Measurements from ENCODE around the gene KIF22. TPM values are rescaled to one million over a fixed set of nuclear protein-coding genes. Genes with fewer than 3 reads are reported as not detected.

Gene KIF22
- total RNA-seq, 2 experiments from 2014 or later = 160 to 165 TPM

GRCh38 chr16:29836623-29837022 lies 46.1 kb downstream of the KIF22 start:
- Mint-ChIP-seq H3K36me3 (ENCODE audit: low read depth) (peaks cover 21% of the 10 kb centered on the region), H3K27ac (no peak overlapping the region), H3K4me3 (no peak overlapping the region), H3K27me3 (no peaks in the 10 kb centered on the region), H3K9me3 (no peaks in the 10 kb centered on the region), H3K4me1 (ENCODE audit: low read depth) (peaks cover 14% of the 10 kb centered on the region)
- DNase-seq = no peak
- ChIA-PET POLR2A (interaction anchor here (0.5 to 0.7 kb wide), 2 partner anchors 159 to 161 kb away, joined by 4 read pairs; partner anchors contain the start of gene HIRIP3), CTCF (interaction anchor here (3.6 kb wide), 1 partner anchor 12 kb away, joined by 18 read pairs; no protein-coding TSS in a partner anchor)
- no peak for TF ChIP-seq CTCF (IDR thresholded peaks at IDR 0.05)
- no peak for ATAC-seq
- intact Hi-C loops (cut with micrococcal nuclease) = no loop called here

GRCh38 chr16:29837841-29838240 lies 47.3 kb downstream of the KIF22 start:
- Mint-ChIP-seq H3K27me3 (no peaks in the 10 kb centered on the region), H3K9me3 (no peaks in the 10 kb centered on the region), H3K4me1 (ENCODE audit: low read depth) (peaks cover 11% of the 10 kb centered on the region), H3K27ac (no peak overlapping the region), H3K36me3 (ENCODE audit: low read depth) (peaks cover 17% of the 10 kb centered on the region), H3K4me3 (no peak overlapping the region)
- no peak for TF ChIP-seq CTCF (IDR thresholded peaks at IDR 0.05)
- ATAC-seq = no peak
- ChIA-PET POLR2A (no interaction called here), CTCF (interaction anchor here (1.4 to 3.6 kb wide), 3 partner anchors 9 to 14 kb away, joined by 3 to 18 read pairs (median 4); no protein-coding TSS in a partner anchor)
- DNase-seq = no peak
- intact Hi-C loops (cut with micrococcal nuclease) = no loop called here

DNA sequence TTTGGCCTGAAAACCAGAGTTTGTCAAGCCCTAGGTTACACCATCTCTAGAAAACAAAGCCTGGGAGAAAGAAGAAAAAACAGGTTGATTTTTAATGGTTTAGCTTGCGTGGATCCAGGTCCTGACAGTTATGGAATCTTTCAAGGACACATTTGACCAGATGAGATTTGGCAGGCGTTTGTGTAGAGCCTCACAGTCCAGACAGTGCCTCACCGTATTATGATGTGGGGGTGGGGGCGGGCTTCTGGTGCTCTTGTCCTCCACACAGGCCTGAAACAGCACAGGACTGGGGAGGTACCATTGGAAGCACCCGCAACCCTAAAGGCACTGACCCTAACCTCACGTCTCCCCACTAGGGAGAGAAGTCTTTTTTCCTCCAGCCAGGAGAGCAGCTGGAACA lies 49.3 kb downstream of the KIF22 start:
- Mint-ChIP-seq H3K9me3 (no peaks in the 10 kb centered on the region), H3K36me3 (ENCODE audit: low read depth) (peaks cover 9% of the 10 kb centered on the region), H3K27me3 (no peaks in the 10 kb centered on the region), H3K27ac (no peak overlapping the region), H3K4me1 (ENCODE audit: low read depth) (peaks cover 4% of the 10 kb centered on the region), H3K4me3 (no peak overlapping the region)
- DNase-seq (no peak), ATAC-seq (no peak)
- TF ChIP-seq CTCF (IDR thresholded peaks at IDR 0.05) = no peak
- POLR2A ChIA-PET = interaction anchor here (2.0 kb wide), 1 partner anchor 32 kb away, joined by 5 read pairs; no protein-coding TSS in a partner anchor
- intact Hi-C loops (cut with micrococcal nuclease) = no loop called here
- CTCF ChIA-PET = interaction anchor here (1.5 kb wide), 1 partner anchor 8 kb away, joined by 6 read pairs; no protein-coding TSS in a partner anchor

GRCh38 chr16:29840240-29840639 lies 49.7 kb downstream of the KIF22 start:
- Mint-ChIP-seq H3K27ac (no peak overlapping the region), H3K4me3 (no peak overlapping the region), H3K36me3 (ENCODE audit: low read depth) (peaks cover 9% of the 10 kb centered on the region), H3K27me3 (no peaks in the 10 kb centered on the region), H3K9me3 (no peaks in the 10 kb centered on the region), H3K4me1 (ENCODE audit: low read depth) (peaks cover 4% of the 10 kb centered on the region)
- ATAC-seq (no peak), DNase-seq (no peak)
- CTCF ChIA-PET = interaction anchor here (1.5 kb wide), 1 partner anchor 8 kb away, joined by 6 read pairs; no protein-coding TSS in a partner anchor
- intact Hi-C loops (cut with micrococcal nuclease) = no loop called here
- POLR2A ChIA-PET = interaction anchor here (2.0 kb wide), 1 partner anchor 32 kb away, joined by 5 read pairs; no protein-coding TSS in a partner anchor
- TF ChIP-seq CTCF (IDR thresholded peaks at IDR 0.05) = no peak

DNA sequence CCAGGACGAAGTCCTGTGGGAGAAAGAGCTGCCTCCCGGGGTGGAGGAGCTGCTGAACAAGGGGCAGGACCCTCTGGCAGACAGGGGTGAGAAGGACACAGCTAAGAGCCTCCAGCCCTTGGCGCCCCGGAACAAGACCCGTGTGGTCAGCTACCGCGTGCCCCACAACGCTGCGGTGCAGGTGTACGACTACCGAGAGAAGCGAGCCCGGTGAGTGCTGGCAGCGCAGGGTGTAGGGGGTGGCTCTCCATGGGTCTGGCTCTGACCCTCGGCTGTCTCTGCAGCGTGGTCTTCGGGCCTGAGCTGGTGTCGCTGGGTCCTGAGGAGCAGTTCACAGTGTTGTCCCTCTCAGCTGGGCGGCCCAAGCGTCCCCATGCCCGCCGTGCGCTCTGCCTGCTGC lies 51.1 kb downstream of the KIF22 start:
- no peak for TF ChIP-seq CTCF (IDR thresholded peaks at IDR 0.05)
- DNase-seq (no peak), ATAC-seq (no peak)
- Mint-ChIP-seq H3K36me3 (ENCODE audit: low read depth) (peaks cover 8% of the 10 kb centered on the region), H3K4me1 (ENCODE audit: low read depth) (no peaks in the 10 kb centered on the region), H3K4me3 (no peak overlapping the region), H3K27ac (no peak overlapping the region), H3K27me3 (no peaks in the 10 kb centered on the region), H3K9me3 (no peaks in the 10 kb centered on the region)
- CTCF ChIA-PET = interaction anchor here (1.5 to 2.0 kb wide), 3 partner anchors 25 to 111 kb away, joined by 3 to 6 read pairs (median 4); partner anchors contain the start of gene PAGR1
- intact Hi-C loops (cut with micrococcal nuclease) = no loop called here
- POLR2A ChIA-PET = interaction anchor here (1.2 kb wide), 2 partner anchors 15 to 222 kb away, joined by 3 read pairs; no protein-coding TSS in a partner anchor

All from activated CD8-positive, alpha-beta T cell treated with anti-CD3 and anti-CD28 coated beads for 36 hours (primary cell).